ENCODE measurements around the gene METTL27.

- TF ChIP-seq, protein P1, sequence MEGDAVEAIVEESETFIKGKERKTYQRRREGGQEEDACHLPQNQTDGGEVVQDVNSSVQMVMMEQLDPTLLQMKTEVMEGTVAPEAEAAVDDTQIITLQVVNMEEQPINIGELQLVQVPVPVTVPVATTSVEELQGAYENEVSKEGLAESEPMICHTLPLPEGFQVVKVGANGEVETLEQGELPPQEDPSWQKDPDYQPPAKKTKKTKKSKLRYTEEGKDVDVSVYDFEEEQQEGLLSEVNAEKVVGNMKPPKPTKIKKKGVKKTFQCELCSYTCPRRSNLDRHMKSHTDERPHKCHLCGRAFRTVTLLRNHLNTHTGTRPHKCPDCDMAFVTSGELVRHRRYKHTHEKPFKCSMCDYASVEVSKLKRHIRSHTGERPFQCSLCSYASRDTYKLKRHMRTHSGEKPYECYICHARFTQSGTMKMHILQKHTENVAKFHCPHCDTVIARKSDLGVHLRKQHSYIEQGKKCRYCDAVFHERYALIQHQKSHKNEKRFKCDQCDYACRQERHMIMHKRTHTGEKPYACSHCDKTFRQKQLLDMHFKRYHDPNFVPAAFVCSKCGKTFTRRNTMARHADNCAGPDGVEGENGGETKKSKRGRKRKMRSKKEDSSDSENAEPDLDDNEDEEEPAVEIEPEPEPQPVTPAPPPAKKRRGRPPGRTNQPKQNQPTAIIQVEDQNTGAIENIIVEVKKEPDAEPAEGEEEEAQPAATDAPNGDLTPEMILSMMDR (conservative IDR thresholded peaks at IDR 0.05 in 1 of 2, IDR thresholded peaks at IDR 0.05 in 1 of 2; ENCODE audit: low read depth in 1 of 2, low read length in 2 of 2), result no peak
- no peak for TF ChIP-seq EZH2 (IDR thresholded peaks at IDR 0.05; ENCODE audit: low read length, missing control alignments)
These were observed 8.5 kb upstream of the METTL27 start for GRCh38 chr7:73850781-73851207.
